Caki2 (cell line): Measurements from ENCODE around the gene SIK3. TPM values are rescaled to one million over a fixed set of nuclear protein-coding genes. Genes with fewer than 3 reads are reported as not detected.

ENCODE experiments used
- total RNA-seq: library from RNA; depleted of rRNA; stranded (reverse); fragments of >200 nt; shearing (Covaris generic); gene quantifications from 2 replicates; pipeline ENCODE4 v1.2.3, GENCODE V29; 2014; ENCODE audit warnings: low replicate concordance; rRNA removed

The SIK3 gene
- total RNA-seq, 1 experiment from 2014 or later = 5.6 TPM

Other genes with a start within 250 kb of the SIK3 start
- gene PAFAH1B2, start 45.9 kb upstream of the SIK3 start, total RNA-seq = 74.9 and 82.8 TPM in 2 replicates
- 11.8 and 24.1 TPM in 2 replicates for gene SIDT2, start 80.3 kb upstream of the SIK3 start, total RNA-seq
- 0.54 and 0.72 TPM in 2 replicates for gene TAGLN, start 100.9 kb upstream of the SIK3 start, total RNA-seq
- gene PCSK7, start 133.6 kb upstream of the SIK3 start, total RNA-seq = 10.5 and 26.7 TPM in 2 replicates
- gene RNF214, start 134.2 kb upstream of the SIK3 start, total RNA-seq = 1.7 and 4.0 TPM in 2 replicates
- gene BACE1-AS, start 192.9 kb upstream of the SIK3 start, total RNA-seq = 0.64 and 2.0 TPM in 2 replicates
- gene BACE1, start 217.8 kb upstream of the SIK3 start, total RNA-seq = 4.5 and 7.4 TPM in 2 replicates
- gene CEP164, start 229.4 kb upstream of the SIK3 start, total RNA-seq = 7.9 and 21.5 TPM in 2 replicates